GM21367 (cell line): ENCODE measurements around the gene MTERF4.

Experiments used
- ATAC-seq: cut with Tn5 transposase; IDR thresholded peaks from one replicate; pipeline ENCODE4 v1.9.1; 2021; ENCODE audit not compliant: unreplicated experiment

The MTERF4 gene

DNA sequence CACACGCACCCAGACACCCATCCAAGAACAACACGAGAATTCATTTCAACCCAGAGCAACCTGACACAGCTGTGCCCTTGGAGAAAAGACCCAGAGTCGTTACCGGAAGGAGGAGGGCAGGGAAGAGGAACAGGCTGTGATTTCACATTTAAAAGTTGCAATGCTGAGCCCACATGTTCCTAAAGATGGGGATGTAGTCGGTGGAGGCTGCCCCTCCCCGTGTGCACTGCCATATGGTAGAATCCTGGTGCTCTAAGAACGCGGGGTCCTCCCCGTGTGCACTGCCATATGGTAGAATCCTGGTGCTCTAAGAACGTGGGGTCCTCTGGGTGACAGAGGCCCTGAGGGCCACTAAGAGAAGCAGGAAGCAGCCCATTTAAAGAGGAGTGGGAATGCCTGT lies 10.9 kb downstream of the MTERF4 start:
- ATAC-seq, result no peak

DNA sequence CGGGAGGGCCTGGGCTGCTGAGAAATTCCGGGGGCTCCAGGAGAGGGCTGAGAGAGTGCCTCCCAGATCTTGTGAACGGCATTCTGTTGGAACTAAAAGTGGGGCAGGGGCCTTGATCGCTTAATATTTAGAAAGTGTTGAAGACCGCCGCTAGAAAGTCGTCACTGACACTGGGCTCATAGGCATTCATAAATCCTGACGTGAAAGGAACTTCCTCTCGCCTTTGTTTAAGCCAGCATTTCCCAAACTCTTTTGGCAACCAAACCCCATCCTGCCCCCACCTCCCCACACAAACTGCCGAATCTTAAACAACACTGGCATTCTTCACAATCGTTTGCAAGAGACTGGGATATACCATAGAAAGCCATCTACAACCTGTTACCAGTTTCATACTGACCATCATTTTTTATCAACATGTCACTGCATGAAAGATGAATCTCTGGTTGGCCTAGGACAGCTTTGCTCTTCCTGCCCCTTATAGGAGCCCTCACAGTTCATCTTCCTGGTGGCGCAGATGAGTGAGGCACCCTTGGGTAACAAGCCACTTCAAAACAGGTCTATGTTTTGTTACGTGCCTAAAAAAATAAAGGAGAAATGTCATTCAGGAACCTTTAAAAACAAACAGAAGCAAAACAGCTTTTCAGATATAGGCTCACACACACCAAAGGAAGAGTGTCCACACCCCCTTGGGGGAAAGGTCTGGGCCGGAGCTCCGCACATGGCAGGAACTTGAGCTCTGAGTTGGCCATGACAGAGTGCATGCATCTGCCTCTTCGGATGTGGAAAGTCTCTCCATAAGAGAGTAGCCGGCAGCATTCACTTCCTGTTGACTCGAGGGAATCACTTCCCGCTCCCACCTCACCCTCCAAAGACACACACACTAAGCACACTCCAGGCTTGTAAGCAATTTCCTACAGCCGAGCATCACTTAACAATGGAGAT lies 13.0 kb downstream of the MTERF4 start:
- ATAC-seq, result no peak

DNA sequence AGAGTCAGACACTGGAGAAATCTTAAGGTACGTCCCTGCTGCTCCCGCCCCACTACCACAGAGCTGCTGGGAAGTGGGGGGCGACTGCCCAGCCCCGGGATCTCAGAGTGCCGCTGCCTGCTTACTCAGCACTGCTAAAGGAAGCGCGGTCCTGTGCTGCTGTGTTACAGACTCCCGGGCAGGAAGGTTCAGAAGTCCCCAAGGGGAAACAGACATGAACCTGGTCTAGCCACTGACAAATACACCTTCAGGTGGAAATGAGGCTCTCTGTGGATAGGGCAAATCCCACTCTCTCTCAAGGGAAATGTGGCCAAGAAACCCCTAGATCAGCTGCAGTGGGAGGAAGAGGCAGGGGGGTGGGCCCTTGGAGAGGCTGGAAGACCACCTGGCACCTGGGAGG lies 13.7 kb downstream of the MTERF4 start:
- ATAC-seq, result peak; percentile 36

DNA sequence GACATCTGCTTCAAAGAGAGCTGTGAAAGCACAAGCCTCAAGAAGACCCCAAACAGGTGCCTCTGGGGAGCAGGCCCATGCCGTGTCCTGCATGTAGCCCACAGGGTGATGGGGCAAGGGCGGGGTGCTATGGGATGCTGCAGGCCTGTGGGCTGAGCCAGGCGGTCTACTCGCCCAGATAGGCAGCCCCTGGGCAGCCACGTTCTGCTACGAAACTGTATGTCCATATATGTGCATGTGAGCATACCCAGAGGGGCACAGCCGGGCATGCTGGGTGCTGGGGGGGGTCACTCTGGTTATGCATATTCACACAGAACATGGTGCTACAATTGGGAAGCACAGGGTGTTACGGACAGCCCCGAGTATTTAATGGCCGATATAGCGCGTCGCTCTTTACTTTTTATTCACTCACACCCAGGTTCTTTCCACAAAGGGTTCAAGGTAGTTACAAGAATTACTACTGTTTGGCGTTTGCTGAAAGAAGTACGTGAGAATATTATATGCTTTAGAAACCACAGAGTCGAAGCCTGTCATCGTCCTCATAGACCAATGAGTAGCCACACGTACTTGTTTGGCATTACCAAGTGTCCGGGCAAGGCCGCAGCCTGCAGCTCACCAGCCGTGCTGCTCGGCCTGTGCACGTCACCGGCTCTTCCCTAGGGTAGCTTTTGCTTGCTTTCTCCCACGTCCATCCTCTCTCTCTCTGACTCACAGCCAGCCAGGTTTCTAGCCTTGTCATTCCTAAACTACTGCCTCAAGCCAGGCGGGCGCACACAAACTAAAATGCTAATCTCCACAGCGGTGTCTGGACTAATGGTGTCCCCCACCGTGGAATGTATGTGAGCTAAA lies 14.4 kb downstream of the MTERF4 start:
- ATAC-seq, result peak; percentile 52

DNA sequence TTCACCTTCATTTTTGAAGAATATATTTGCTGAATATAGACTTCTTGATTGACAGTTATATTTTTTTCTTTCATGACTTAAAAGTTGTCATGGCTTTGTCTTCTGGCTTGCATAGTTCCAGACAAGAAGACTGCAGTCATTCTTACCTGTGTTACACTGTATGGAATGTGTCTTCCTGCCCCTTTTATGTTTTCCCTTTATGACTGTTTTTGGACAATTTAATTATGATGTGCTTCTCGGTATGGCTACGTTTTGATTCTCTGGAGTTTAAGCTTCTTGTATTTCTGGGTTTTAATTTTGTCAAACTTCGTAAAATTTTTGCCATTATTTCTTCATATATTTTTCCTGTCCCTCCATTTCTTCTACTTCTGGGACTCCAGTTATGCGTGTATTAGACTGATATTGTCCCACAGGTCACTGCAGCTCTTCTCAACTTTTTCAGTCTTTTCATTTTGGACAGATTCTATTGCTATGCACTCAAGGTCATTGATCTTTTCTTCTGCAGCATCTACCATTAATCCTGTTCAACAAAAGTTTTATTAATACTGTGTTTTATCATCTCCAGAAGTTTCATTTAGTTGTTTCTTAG lies 17.1 kb downstream of the MTERF4 start:
- no peak for ATAC-seq

DNA sequence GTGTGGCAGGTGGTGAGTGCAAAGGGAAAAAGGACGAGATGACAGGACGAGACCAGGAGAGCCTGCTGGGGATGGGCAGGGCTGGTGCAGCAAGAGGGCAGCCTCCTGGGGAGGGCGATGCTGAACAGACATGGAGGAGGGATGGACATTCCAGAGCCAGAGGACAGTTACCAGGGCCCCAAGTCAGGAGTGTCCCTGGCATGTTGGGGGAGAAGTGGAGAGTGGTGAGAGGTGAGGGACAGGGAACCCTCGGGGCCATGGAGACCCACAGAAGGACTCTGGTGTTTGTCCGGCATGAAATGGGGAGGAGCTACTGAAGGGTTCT lies 19.0 kb downstream of the MTERF4 start:
- ATAC-seq, result no peak

DNA sequence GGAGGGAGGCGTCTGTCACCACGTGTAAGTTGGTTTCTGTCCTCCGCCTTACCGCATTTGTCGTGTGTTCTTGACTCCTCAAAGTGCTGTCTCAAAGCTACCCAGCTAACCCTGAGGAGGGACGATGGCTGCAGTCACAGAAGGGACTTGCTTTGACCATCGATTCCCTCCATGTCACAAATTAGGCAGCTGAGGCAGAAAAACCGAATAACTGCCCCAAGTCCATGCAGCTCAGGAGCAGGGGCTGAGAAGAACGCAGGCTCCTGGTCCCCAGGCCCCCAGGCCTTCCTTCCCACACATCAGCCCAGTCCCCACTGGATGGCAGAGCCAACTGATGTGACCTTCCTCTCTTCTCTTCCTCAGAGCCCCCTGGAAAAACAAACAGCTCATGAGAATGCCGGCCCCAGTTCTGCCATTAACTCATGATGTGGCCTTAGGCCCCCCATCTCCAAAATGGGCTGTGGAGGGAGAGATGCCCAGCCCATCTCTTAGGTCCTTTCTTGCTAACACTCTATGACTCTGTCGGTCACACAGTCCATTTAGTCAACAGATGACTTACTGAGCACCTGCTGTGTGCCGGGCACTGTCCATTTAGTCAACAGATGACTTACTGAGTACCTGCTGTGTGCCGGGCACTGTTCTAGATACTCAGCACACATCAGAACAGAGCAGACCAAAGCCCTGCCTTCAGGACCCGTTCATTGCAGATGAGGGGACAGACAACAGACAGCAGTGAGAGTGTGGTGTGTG lies 19.6 kb downstream of the MTERF4 start:
- ATAC-seq, result no peak

DNA sequence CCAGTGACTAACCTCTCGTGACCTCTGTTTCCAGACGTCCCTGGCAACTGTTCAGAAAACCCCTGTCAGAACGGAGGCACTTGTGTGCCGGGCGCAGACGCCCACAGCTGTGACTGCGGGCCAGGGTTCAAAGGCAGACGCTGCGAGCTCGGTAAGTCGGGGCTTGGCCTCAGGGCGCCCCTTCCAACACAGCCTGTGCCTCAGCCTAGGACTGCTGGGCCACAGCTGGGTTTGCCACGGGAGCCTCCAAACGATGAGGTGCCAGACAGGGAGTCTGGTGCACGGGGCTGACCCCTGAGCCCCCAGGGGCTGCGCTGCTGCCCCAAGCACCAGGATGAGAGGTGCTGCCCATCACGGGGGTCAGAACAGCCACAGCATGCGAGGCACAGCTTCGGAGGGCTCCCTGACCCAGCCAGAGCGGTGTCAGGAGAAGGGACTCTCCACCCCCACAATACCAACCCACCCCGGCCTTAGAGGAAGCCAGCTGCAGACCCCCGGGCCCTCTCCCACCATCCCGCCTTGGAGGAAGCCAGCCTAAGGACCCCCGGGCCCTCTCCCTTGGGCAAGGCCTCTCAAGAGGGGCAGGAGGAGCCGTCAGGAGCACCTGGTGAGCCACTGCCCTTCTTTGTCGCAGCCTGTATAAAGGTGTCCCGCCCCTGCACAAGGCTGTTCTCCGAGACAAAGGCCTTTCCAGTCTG lies 20.3 kb downstream of the MTERF4 start:
- no peak for ATAC-seq

DNA sequence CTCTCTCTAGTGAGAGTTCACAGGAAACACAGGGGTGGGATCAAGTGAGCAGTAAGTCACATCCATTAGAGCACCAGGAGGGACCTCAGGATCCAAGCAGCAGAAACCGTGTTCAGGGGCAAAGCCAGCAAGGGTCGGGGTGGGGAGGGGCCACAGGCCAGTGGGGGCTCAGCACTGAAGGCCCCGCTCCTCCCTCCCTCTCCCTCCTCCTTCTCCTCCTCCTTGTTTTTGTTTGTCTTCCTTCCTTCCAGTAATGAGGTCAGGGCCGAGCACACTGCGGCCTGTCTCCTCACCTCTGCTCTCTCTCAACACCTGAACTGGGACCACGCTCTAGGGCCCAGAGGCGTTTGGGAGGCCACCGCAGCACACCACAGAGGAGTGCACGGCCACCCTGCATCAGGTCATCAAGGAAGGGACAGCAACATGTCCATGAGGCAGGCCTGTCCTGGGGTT lies 20.9 kb downstream of the MTERF4 start:
- no peak for ATAC-seq

DNA sequence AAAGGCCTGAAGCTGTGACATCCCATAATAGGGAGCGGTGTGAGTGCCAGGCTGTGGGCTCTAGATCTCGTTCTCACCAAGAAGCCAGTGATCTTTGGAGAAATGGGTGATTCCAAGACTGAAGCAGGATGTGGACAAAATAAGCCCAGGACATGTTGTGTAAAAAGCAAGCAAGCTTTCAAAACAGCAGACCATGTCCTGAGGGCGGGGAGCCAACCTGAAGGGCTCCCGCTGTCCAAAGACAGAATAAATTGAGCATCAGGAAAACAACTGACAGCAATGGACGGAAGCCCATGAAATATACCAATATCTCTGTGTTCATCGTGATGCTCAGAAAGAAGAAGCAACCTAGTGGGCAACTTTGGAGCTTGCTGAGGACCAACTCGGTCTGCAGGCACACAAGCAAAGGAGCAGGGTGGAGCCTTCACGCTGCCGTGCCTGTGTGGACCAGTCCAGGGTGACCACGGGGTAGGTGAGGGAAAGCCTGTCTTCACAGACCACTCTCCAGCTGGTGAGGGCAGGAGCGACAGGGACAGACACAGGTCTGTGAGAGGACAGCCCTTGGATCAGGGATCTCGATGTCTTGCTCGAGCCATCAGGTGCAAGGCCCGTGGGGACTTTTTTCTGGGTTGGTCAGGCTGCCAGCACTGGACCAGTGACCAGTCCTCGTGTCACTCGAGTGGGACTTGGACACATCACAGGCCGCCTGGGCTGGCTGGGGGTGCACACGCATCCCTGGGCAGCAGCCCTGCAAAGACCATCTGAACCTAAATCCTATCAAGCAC lies 21.5 kb downstream of the MTERF4 start:
- ATAC-seq, result no peak

DNA sequence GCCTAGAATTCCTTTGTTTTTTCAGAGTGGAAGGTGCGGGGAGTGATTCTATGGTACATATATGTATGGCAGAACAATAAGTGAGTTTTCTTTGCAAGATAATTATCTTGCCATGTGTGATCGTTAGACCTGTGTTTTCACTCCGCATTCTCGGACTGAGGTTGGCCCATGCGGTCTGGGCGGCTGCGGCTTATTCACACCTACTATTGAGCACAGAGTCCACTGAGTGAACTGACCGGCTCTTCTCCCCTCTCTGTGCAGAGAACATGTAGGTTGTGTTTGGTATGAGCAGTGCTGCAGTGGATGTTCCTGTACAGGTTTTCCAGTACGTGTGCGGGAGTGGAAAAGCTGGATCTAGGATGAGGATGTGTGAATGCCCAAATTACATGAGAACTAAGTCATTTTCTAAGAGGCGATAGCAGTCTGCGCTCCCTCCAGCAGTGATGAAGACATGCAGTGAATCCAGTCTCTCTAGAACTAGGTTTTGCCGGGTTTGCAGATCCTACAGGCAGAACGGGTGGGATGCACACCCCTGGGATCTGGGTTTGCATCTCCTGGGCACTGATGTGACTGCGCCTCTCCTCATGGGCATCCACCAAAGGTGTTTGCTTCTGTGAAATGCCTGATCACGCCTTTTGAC lies 27.1 kb downstream of the MTERF4 start:
- ATAC-seq, result no peak

DNA sequence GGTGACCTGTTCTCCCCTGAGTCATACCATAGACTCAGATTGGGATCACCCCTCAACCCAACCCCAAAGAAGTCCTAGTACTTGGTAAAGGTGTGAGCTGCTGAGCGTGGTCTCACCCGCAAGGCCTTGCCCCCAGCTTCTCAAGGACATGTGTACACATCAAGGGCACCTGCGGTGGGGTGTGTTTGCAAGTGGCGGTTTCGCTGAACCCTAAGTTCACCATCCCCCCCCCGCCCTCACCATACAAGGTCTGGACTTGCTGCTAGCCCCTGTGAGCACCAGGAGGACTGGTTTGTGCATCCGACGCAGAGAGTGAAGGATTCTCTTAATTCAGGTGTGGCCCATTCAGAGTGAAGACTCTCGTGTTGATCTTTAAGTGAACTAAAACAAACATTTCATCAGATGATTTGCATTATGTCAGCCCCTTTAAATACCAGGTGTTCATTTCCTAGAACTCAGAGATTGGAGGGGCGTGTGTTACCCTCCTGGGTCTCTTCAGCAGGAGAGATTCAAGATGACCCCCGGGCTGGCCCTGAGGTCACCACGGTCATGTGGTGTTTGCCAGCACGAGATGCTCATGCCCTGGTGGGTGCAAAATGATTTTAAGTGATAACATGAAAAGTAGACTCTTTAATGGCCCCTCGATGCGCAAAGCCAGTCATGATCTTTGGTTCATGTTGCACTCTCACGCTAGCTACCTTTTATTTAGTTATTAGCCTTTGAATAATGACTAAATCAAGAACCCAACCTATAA lies 27.8 kb downstream of the MTERF4 start:
- ATAC-seq, result no peak

DNA sequence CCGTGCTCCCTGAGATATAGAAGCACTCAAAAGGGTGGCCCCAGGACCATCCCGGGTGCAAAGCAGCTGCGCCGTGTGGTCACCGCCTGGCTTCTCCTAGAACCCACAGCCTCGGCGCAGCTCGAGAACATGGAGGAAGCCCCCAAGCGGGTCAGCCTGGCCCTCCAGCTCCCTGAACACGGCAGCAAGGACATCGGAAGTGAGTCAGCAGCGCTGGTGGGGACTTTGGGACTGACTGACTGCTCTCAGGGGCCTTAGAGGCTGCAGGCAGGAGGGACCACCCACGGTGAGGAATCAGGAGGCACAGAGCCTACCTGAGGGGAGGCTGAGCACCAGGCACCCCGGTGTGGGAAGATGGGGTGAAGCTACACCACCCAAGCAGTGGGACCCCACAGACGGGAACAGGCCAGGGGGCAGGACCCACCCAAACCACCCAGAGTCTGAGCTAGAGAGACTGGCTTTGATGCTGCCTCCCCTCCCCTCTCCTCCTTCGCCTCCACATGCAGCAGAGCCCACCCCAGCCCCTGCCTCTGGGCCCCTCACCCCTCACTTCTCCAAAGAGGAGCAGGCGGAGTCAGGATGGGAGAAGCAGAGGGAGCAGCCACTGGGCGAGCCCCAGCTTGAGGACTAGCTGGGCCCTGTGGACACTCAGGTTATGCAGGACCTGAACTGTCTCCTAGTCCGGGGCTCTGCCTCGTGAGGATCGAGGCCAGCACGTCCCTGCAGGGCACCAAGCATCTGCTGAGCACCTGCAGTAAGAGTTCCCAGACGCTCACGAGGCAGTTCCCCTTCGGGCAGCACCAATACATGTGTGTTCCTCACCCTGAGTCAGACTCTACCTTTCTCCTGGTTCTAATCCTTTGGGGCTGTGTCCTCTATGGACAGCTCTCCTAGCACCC lies 28.7 kb downstream of the MTERF4 start:
- no peak for ATAC-seq

DNA sequence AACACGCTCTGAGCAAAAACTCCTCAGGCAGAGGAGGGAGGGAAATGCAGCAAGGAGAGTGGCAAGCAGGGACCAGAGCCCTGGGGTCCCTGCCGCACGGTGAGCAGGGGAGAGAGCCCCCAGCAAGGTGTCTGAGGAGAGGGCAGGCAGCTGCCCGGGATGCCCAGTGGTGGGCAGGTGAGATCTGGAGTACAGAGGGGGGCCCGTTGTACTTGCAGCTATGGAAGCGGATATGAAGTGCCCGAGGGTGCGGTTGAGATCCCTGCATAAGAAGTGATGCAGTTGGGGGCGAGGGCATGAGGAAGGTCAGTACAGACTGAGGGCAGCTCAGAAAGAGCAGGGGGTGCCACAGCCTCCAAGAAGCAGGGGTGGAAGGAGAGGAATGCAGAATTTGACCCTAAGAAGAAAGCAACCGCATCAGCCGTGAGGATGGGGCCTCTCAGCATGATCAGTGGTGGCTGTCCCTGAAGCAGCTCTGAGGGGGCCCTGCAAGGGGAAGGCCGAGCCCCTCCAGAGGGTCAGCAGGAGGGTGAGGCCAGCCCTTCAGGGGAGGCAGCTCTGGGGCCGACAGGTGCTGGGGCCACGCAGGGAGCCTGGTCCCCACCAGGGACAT lies 29.4 kb downstream of the MTERF4 start:
- no peak for ATAC-seq

DNA sequence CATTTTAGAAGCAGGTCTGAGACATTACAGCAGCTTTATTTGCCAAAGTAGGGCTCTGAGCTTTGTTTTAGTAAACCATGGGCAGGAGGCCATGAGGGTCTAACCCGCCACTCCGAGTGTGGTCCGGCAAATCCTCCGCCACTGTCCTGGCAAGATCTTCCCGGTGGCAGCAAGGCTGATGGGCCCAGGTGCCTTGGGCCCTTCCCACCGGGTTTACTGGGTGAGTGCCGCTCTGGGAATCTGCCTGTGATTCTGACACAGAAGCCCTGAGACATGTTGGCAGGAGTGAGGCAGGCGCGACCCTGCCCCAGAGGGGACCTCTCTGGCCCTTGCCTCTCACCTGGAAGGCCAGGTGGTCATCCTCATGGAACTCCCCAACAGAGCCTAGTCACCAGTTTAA lies 29.9 kb downstream of the MTERF4 start:
- no peak for ATAC-seq

DNA sequence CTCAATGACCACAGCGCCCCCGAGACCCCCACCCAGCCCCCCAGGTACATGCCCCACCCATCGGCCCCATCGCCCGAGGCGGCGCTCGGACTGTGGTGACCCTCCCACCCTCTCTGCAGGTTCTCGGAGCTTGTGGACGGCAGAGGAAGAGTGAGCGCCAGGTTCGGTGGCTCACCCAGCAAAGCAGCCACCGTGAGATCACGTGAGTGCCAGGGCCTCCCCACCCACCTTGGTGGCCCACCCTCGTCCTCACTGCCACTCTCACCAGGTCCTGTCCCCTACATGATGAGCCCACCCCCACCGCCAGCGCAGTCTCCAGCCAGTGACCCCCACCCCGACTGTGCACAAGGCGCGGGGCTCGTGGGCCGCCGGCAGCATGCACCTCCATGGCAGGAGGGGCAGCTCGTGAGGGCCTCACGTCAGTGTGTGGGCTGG lies 30.4 kb downstream of the MTERF4 start:
- no peak for ATAC-seq
